Cardiac muscle cell (in vitro differentiated cells and primary cell): Measurements from ENCODE around the gene HPS1. TPM values are rescaled to one million over a fixed set of nuclear protein-coding genes. Genes with fewer than 3 reads are reported as not detected.

Experiments used
- DNase-seq, 2 donors: peaks; one replicate each; pipeline versions ENCODE4 v3.0.0 to v3.0.0-alpha.2; 2010 to 2017; ENCODE audit warnings: low read depth in 1 of 2, low spot score in 1 of 2
- H3K27ac ChIP-seq: fragments of 200-600 bp; sonication (generic); 2 replicates; pipeline ENCODE4 v1.5.1; 2016
- H3K27me3 ChIP-seq: fragments of 200-600 bp; sonication (generic); 2 replicates; pipeline ENCODE4 v1.6.0; 2016; ENCODE audit warnings: control low read depth
- H3K36me3 ChIP-seq: fragments of 200-600 bp; sonication (generic); 2 replicates; pipeline ENCODE4 v1.5.1; 2016; ENCODE audit warnings: control low read depth
- H3K4me1 ChIP-seq: fragments of 200-600 bp; sonication (generic); 2 replicates; pipeline ENCODE4 v1.8.1; 2017; ENCODE audit warnings: low read depth, mild to moderate bottlenecking, mixed run types
- H3K4me3 ChIP-seq: fragments of 200-600 bp; sonication (generic); 2 replicates; pipeline ENCODE4 v1.5.1; 2016; ENCODE audit warnings: mild to moderate bottlenecking
- H3K9me3 ChIP-seq: fragments of 200-600 bp; sonication (generic); 2 replicates; pipeline ENCODE4 v1.5.1; 2017; ENCODE audit warnings: low read depth, mild to moderate bottlenecking, control low read depth
- polyA plus RNA-seq: library from polyadenylated mRNA; unstranded; fragments of >200 nt; fragmentation: Nextera tagmentation; extraction: Ambion mirVana; gene quantifications from 2 replicates; pipeline ENCODE4 v1.2.1, GENCODE V29; 2016
- total RNA-seq: library from RNA; depleted of rRNA; stranded (reverse); fragments of >200 nt; gene quantifications from 2 replicates; pipeline ENCODE4 v1.2.3, GENCODE V29; 2016
- TF ChIP-seq, protein P1 (sequence below): IDR thresholded peaks from 2 replicates; pipeline ENCODE4 v1.5.1; 2012; ENCODE audit warnings: low read depth, mild to moderate bottlenecking, low read length

Gene HPS1
- total and polyA plus RNA-seq, 2 experiments from 2014 or later: 58.6 to 60.9 TPM

DNA sequence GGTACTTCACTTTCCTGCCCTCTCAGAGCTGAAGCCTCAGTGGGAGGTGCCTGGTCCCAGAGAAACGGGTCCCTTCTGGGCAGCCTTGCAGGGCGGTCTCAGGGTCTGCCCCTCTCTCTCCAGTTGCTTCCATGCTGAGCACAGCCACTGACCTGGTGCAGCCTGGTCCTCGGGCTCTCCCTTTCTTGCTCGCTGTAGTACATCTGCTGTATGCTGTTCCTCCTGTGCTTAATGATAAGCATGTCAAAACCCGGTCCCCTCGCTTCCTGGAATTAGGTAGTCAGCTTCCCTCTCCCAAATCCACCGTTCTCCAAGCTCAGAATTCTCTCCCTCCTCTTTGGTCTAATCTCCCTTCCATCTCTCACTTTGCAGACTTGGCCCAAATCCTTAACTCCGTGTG lies 11.0 kb upstream of the HPS1 start:
- Histone ChIP-seq H3K27ac (no peak overlapping the region), H3K36me3 (no peaks in the 10 kb centered on the region), H3K27me3 (no peaks in the 10 kb centered on the region), H3K4me1 (peaks cover 34% of the 10 kb centered on the region), H3K4me3 (no peak overlapping the region), H3K9me3 (no peaks in the 10 kb centered on the region)
- TF ChIP-seq, protein P1, sequence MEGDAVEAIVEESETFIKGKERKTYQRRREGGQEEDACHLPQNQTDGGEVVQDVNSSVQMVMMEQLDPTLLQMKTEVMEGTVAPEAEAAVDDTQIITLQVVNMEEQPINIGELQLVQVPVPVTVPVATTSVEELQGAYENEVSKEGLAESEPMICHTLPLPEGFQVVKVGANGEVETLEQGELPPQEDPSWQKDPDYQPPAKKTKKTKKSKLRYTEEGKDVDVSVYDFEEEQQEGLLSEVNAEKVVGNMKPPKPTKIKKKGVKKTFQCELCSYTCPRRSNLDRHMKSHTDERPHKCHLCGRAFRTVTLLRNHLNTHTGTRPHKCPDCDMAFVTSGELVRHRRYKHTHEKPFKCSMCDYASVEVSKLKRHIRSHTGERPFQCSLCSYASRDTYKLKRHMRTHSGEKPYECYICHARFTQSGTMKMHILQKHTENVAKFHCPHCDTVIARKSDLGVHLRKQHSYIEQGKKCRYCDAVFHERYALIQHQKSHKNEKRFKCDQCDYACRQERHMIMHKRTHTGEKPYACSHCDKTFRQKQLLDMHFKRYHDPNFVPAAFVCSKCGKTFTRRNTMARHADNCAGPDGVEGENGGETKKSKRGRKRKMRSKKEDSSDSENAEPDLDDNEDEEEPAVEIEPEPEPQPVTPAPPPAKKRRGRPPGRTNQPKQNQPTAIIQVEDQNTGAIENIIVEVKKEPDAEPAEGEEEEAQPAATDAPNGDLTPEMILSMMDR: no peak
- DNase-seq: no peak

DNA sequence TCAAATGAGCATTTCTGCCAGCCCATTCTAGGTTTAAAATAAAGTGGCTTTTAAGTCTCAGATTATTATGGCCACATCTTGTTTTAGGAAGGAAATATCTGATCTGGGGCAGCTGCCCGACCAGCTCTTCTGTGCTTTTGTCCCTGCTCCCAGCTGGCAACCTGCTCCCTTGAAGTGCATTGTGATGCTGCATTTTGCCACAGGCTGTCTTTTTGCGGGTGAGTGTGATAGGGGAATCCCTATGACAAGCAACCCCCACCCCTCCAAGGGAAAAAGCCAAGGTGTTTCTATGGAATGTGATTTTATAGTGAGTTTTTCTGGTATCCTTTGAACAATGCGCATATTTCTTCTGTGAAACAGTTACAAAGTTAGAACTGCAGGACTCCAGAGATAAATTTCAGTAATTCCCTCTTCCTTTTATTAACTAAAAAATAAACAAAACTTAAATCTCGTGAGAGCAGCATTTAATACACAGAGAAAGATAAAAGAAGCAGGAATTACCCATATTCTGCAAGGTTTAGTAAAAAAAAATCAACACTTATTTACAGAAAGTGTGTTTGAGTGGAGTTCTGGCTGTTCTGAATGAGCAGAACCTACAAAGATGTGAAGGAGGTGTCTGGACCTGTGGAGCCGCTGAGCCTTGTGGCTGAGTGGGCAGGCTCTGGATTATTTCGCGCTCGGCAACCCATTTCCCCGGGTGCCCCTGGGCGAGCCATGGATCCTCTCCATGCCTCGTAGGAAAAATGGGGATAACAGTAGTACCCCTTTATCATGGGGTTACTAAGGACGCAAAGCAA lies 10.1 kb upstream of the HPS1 start:
- TF ChIP-seq, protein P1: no peak
- Histone ChIP-seq H3K4me1 (peaks cover 31% of the 10 kb centered on the region), H3K27ac (no peak overlapping the region), H3K9me3 (no peaks in the 10 kb centered on the region), H3K4me3 (no peak overlapping the region), H3K36me3 (no peaks in the 10 kb centered on the region), H3K27me3 (no peaks in the 10 kb centered on the region)
- no peak for DNase-seq

DNA sequence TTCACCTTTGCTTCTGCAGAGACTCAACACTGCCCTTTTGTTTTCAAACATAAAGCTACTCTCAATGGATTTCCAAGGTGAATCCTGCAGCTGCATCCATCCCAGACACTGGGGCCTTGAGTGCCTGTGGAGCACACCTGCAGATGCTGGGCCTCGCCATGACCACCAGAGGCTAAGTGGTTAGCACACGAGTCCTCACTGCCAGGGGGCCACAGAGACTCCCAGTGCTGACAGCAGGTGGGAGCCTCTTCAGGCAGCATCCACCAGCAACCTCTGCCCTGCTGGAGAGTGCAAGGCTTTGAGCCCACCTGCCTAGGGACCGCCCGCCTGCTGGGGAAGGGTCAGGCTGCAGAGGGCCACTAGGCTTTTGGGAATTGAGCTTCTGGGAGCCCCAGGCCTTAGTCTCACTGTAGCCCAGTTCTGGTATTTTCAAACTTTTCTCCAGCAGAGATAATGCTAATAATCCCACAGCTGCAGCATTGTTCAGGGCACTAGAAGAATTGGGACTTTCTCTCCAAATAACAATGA lies 9.4 kb upstream of the HPS1 start:
- DNase-seq: no peak
- peaks cover 23% of the 10 kb centered on the region for H3K4me1 ChIP-seq
- no peaks in the 10 kb centered on the region for H3K27me3 ChIP-seq
- no peaks in the 10 kb centered on the region for H3K9me3 ChIP-seq
- no peak overlapping the region for H3K27ac ChIP-seq
- no peak overlapping the region for H3K4me3 ChIP-seq
- TF ChIP-seq, protein P1: no peak
- no peaks in the 10 kb centered on the region for H3K36me3 ChIP-seq

DNA sequence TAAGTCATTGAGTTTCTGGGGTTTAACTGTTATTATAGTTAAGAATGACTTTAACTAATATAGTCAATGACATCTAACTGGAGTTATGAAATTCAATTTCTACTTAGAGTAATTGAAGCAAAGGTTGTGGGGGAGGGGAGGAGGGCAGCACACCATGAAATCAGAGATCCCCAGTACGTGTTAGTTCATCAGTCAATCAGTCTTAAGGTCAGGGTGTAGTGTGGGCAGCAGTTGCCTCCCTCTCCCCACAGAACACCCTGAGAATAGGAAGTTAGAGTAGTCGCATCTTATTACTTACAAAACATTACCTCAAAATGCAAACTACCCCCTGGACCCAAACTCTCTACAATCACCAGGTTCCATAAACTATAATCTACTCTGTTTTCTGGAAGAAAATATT lies 7.0 kb upstream of the HPS1 start:
- DNase-seq: no peak
- Histone ChIP-seq H3K4me1 (peaks cover 15% of the 10 kb centered on the region), H3K27me3 (no peaks in the 10 kb centered on the region), H3K36me3 (no peaks in the 10 kb centered on the region), H3K27ac (no peak overlapping the region), H3K9me3 (no peaks in the 10 kb centered on the region), H3K4me3 (no peak overlapping the region)
- TF ChIP-seq, protein P1: no peak

DNA sequence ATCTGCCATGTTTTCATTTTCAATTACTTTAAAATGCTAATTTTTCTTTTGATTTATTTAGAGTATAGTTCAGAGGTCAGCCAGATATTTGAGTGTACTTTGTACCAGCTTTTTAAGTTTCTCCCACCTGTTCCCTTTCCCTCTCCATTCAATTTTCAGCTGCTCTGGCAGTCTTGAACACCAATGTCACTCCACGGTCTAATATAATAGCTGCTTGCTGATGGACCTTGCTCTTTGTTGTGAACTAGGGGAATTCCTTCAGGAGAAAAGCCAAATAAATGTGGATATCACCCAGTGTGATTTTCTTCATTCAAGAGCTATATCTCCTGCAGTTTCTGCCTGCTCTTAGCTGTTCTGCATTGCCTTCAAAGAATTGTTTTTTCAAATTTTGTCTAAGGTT lies 3.9 kb upstream of the HPS1 start:
- no peaks in the 10 kb centered on the region for H3K36me3 ChIP-seq
- peaks cover 5% of the 10 kb centered on the region for H3K4me1 ChIP-seq
- H3K9me3 ChIP-seq: no peaks in the 10 kb centered on the region
- TF ChIP-seq, protein P1: no peak
- H3K27me3 ChIP-seq: no peaks in the 10 kb centered on the region
- no peak overlapping the region for H3K27ac ChIP-seq
- no peak overlapping the region for H3K4me3 ChIP-seq
- no peak for DNase-seq
